Transverse colon (tissue), 3 donors: ENCODE measurements around the gene GRIN2A.

Experiments used
- EP300 ChIP-seq: sonication (generic); formaldehyde crosslinking; IDR thresholded peaks from one replicate; pipeline ENCODE4 v1.6.1; 2017; ENCODE audit warnings: antibody characterized with exemption, low read depth
- POLR2A ChIP-seq: fragments of 450-650 bp; IDR thresholded peaks from one replicate; pipeline ENCODE4 v1.6.1; 2016; ENCODE audit warnings: antibody characterized with exemption, mild to moderate bottlenecking, moderate library complexity
- TF ChIP-seq, protein P1 (sequence below), 5 experiments: fragments of 200-600 bp in 3 of 5; fragments of 450-650 bp in 2 of 5; sonication (generic) in 3 of 5; IDR thresholded peaks; 1 replicate in 2 of 5; 2 replicates in 3 of 5; pipeline ENCODE4 v1.5.1; 2016 to 2017; ENCODE audit warnings: antibody characterized with exemption in 5 of 5, inconsistent platforms in 3 of 5, mild to moderate bottlenecking in 2 of 5, moderate library complexity in 1 of 5

DNA sequence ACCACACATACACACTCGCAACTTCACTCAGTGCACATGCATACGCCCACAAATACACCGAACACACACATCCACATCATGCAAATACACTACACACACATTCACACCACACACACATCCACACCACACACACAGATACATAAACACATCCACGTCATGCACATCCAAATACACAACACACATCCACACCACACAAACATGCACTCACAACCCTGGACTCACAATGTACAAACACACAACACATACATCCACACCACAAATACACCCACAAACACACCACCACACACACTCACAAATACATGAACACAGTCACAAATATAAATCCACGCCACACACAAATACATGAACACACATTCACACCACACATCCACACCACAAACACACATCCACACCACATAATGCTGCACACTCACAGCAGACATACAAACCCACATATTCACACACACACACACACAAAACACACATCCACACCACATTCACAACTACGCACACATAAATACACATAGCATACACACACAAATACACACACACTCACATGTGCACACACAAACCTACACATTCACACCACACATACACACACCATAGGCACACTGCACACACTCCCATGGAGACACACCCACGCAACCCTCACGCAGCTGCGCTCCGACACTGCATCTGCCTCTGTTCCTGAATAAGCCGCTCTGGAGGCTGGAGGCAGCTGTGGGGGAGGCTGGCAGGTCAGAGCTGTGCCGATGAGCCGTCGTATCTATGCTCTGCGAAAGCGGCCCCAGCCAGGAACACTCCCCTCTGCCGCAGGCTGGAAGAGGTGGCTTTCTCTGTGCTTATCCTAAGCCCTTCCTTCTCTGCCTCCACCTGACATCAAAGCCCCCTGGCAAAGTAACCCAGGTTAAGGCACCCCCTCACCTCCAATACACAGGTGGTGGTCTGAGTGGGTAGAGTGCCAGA, 141.8 kb downstream of the GRIN2A start:
- TF ChIP-seq POLR2A, result no peak
- TF ChIP-seq, protein P1, sequence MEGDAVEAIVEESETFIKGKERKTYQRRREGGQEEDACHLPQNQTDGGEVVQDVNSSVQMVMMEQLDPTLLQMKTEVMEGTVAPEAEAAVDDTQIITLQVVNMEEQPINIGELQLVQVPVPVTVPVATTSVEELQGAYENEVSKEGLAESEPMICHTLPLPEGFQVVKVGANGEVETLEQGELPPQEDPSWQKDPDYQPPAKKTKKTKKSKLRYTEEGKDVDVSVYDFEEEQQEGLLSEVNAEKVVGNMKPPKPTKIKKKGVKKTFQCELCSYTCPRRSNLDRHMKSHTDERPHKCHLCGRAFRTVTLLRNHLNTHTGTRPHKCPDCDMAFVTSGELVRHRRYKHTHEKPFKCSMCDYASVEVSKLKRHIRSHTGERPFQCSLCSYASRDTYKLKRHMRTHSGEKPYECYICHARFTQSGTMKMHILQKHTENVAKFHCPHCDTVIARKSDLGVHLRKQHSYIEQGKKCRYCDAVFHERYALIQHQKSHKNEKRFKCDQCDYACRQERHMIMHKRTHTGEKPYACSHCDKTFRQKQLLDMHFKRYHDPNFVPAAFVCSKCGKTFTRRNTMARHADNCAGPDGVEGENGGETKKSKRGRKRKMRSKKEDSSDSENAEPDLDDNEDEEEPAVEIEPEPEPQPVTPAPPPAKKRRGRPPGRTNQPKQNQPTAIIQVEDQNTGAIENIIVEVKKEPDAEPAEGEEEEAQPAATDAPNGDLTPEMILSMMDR (IDR thresholded peaks at IDR 0.05), result no peak
- no peak for TF ChIP-seq EP300
